ENCODE results near the gene SCN1A.

- no peak for TF ChIP-seq CTCF (IDR thresholded peaks at IDR 0.05)
- TF ChIP-seq POLR2AphosphoS5 (IDR thresholded peaks at IDR 0.05; ENCODE audit: low read depth, low read length) = no peak
- no peak for TF ChIP-seq SIN3A (IDR thresholded peaks at IDR 0.05; ENCODE audit: borderline replicate concordance, insufficient read depth, low read depth, low read length)
Observed at GRCh38 chr2:166068981-166069380, 58.8 kb downstream of the SCN1A start.
